Stromal cell of bone marrow (primary cell): ENCODE measurements around the gene ARL5A.
"Not testable (repeated sequence)": the region's sequence is repeated elsewhere in the genome, so short reads cannot be mapped to it uniquely, and the experiment has no call there.

Experiments
- DNase-seq: peaks from one replicate; pipeline ENCODE4 v3.0.0-alpha.2; 2012; ENCODE audit warnings: low read depth

The ARL5A gene

GRCh38 chr2:151795646-151796240 is 32.5 kb downstream of the ARL5A start:
- no peak for DNase-seq

GRCh38 chr2:151794422-151794821 is 33.8 kb downstream of the ARL5A start:
- DNase-seq: not testable (repeated sequence)

DNA sequence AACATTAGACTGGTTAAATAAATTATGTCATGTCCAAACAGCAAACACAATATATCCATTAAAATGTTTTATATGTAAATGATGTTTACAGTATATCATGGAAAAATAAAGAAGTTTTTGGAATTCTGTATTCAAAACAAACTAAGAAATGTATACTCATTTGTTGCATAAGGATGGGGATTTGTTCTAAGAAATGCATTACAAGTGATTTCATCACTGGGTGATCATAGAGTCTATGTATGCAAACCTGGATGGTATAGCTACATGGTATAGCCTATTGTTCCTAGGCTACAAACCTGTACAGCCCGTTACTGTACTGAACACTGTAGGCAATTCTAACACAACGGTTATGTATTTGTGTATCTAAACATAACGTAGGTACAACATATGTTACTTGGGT is 35.1 kb downstream of the ARL5A start:
- no peak for DNase-seq

DNA sequence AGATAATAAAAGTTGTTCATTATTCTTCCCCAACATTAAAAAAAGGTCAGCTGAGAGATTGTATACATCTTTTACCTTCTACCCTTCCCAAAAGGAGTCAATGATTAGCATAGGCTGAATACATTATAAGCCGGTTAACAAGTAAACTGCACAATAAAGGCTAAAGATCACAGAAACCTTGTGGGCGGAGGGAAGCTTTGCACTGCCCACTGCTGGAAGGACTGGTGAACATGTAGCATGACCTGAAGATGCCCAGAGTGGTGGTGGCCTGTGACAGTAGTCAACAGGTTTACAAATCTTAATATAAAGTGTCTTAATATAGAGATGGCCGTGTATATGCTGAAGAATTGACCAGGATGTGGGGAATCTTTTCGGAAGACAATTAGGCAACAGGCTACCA is 35.6 kb downstream of the ARL5A start:
- no peak for DNase-seq

- no peak for DNase-seq
These were observed 36.7 kb downstream of the ARL5A start for GRCh38 chr2:151791545-151791944.

DNA sequence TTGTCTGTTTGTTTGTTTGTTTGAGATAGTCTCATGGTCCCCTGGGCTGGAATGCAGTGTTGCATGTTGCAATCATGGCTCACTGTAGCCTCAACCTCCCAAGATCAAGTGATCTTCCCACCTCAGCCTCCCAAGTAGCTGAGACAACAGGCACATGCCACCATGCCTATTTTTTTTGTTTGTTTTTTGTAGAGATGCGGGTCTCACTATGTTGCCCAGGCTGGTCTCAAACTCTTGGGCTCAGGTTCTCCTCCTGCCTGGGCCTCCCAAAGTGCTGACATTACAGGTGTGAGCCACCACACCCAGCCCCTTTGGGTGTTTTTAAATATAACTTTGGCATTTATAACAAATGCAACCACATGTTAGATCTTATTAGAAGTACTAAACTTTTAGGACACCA is 37.5 kb downstream of the ARL5A start:
- no peak for DNase-seq

DNA sequence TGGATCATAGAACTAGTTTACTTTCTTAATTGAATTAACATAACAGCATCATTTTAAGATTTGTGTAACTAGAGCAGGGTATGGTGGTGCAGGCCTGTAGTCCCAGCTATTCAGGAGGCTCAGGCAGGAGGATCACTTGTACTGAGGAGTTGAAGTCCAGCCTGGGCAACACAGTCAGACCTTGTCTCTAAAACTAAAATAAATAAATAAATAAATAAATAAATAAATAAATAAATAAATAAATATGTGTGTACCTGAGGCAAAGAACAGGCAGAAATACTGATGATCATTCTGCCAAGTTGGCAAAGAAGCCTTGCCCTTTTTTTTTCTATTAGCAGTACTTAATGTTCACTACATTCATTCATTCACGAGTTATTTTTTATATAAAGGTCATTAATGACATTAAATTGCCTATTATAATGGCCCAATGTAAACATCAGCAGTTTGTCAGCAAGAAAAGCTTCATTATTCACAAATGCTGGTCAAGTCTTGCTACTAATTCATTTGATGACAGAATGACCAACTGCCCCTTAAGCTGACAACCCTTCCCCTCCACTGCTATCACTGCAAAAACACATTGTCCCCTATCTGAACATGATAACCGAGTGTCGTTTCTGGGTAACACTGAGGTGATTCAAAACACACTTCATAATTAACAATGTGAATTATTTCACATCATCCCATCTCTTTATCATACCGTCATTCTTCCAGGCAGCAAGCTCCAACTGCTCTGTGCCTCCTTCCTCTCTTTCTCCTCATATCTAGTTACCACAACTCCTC is 39.0 kb downstream of the ARL5A start:
- DNase-seq: no peak

DNA sequence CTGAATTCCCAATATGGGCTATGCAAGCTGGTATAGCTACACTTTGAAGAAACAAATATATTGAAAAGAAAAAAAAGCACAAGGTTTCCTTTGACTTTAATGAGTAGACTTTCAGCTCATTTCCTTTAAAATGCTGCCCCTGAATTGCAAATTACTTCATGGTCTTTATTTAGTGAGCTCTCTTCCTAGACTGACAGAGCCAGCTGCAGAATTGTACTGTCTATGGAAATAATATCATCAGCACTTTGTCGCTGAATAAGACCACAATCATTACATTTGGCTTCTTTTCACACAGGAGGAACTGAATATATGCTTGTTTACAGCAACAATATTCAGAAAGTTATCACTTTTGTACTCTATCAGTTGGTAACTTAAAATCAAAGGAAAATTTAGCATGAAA is 41.7 kb downstream of the ARL5A start:
- DNase-seq: no peak

GRCh38 chr2:151786077-151786476 is 42.1 kb downstream of the ARL5A start:
- no peak for DNase-seq

- DNase-seq: no peak
These were observed 45.1 kb downstream of the ARL5A start for GRCh38 chr2:151783133-151783520.

DNA sequence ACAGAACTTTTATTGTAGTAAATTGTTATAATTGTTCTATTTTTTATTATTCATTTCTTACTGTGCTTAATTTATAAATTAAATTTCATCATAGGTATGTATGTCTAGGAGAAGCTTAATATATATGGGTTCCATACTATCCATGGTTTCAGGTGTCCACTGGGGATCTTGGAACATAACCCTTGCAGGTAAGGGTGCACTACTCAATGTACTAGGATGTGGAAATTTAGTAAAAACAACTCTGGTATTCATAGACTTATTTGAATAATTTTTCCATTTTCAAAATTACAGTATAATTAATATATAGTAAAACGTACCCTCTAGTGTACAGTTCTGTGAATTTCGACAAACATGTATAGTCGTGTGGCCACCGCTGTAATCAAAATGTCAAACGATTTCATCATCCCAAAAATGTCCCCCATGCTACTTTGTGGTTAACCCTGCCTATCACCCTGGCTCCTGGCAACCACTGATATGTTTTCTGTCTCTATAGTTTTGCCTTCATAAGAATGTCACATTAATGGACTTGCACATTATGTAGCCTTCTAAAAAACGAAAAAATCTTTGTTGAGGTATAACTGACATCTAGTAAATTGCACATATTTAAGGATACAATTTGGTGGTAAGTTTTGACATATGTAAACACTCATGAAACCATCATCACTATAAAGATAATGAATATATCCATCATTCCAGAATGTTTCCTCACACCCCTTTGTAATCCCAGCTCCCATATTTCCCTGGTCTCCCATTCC is 45.7 kb downstream of the ARL5A start:
- DNase-seq: no peak

DNA sequence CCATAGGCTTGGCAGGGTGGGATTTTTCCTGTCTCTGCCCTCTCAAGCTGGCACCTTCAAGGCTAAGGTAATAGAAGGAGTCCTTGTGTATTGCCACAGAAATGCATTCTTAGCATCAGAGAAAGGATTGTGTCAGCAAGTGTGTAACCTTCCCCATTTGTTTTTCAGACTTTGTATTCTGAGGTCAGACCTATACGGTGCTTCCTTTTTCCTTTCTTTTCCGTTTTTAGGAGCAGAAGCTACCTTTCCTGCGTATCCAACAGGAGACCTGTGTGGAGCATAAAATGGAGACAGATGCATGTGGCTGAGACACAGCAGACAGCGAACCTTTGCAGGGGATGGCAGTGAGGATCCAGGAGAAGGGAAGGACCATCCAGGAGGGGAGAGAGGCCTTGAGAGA is 46.6 kb downstream of the ARL5A start:
- no peak for DNase-seq

- DNase-seq: no peak
These were observed 47.3 kb downstream of the ARL5A start for GRCh38 chr2:151780938-151781337.

DNA sequence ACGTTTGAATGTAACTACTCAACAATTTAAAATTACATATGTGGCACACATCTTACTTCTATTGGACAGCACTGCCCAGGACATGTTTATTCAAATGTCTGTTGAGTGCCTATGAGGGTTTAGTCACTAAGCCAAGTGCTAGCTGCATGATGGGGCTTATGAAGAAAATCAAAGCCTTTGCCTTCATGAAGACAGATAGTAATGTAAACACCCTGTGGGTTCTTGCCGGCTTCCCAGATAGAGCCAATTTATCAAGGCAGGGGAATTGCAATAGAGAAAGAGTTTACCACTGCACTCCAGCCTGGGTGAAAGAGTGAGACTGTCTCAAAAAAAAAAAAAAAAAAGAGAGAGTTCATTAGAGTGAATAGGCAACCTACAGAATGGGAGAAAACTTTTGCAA is 50.3 kb downstream of the ARL5A start:
- no peak for DNase-seq

DNA sequence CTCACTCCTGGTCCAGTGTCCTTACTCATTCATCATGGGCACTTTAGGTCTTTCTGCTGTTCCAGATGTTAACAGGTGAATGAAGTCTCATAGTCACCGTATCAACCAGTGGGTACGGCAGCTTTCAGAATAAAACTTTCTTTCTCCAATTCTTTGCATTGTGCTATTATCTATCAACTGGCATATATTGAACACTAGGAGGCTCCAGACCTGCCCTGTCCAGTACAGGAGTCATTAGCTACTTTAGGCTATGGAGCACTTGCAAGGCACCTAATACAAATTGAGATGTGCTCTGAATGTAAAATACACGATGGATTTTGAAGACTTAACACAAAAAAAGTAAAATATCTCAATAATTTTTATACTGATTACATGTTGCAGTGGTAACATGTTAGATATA is 50.7 kb downstream of the ARL5A start:
- no peak for DNase-seq

- no peak for DNase-seq
These were observed 51.9 kb downstream of the ARL5A start for GRCh38 chr2:151776367-151776766.

DNA sequence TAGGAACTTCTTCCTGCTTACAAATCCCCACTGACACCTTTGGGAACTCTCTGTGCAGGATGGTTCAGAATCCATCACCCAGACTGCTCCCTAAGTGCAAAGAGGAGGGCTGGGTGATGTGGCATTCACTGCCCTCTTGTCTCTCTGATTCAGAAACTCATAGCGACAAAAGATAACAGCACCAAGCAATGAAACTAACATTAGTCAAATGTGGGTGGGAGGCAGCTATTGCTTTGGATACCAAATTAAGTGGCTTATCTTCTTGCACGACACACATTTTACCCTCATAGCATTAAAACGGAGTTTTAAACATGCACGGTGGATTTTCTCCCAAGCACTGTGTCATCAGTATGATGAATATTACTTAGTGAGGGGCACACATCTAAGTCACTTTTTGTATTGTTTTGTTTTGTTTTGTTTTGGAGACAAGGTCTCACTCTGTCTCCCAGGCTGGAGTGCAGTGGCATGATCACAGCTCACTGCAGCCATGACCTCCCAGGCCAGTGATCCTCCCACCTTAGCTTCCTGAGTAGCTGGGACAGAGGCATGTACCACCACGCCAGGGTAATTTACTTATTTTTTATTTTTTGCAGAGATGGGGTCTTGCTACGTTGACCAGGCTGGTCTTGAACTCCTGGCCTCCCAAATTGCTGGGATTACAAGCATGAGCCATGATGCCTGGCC is 53.0 kb downstream of the ARL5A start:
- no peak for DNase-seq

DNA sequence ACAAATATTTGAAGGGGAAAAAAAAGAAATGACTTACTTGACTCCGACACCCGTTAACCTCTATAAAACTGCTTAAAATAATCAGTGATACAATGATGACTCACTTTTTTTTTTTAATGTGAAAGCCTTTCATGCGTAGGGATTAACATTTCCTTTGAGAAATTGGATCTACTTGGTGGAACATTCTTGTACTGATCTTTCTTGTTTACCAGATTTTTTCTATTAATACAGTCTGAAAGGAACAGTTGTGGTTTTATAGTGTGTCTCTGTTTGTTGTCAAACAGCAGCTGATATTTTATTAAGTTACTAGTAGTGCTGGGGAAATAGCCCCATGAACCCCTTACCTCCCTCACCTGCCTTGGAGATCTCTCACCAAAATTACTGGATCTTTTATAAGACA is 53.7 kb downstream of the ARL5A start:
- DNase-seq: peak; percentile 48

GRCh38 chr2:151771599-151772358 is 56.4 kb downstream of the ARL5A start:
- DNase-seq: no peak

GRCh38 chr2:151770995-151771394 is 57.2 kb downstream of the ARL5A start:
- no peak for DNase-seq

DNA sequence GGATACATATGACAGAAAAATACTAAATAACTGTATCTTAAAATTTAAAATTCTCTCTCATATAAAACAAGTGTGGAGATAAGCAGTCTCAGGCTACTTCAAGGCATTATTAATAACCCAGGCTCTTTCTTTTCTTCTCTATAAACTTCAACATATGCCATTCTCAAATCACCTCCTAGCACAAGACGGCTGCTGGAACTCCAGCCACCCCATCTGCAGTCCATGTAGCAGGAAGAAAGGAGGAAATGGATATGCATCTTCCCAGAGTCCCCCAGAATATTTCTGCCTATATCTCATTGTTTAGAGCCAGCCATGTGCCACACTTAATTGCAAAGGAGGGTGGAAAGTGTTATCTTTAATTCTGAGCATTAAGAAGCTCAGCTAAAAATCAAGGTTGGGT is 58.6 kb downstream of the ARL5A start:
- DNase-seq: no peak

GRCh38 chr2:151767536-151767935 is 60.7 kb downstream of the ARL5A start:
- no peak for DNase-seq
